H1 (cell line): ENCODE results near the gene SULF2. TPM values are rescaled to one million over a fixed set of nuclear protein-coding genes. Genes with fewer than 3 reads are reported as not detected.

ENCODE experiments used
- CTCF ChIA-PET: fragments of 300-600 bp; sonication (Branson Sonifier 250); formaldehyde crosslinking; loops from one replicate; lab custom pipeline; 2021; ENCODE audit not compliant: partially characterized antibody; lab: Charles Lee
- POLR2A ChIA-PET: fragments of 300-600 bp; sonication (Branson Sonifier 250); formaldehyde crosslinking; loops from one replicate; lab custom pipeline; 2021; ENCODE audit warnings: inconsistent platforms; ENCODE audit not compliant: partially characterized antibody; lab: Charles Lee
- DNase-seq, 2 experiments: peaks; one replicate each; pipeline versions ENCODE4 v3.0.0 to v3.0.0-alpha.2; 2010 to 2022; ENCODE audit warnings: low spot score in 2 of 2, low read depth in 1 of 2, mixed read lengths in 1 of 2
- FAIRE-seq: peaks from 2 replicates; lab custom pipeline; 2011; peaks lifted over from hg19 to GRCh38; lab: Jason Lieb, UNC
- H2AFZ ChIP-seq: 2 replicates; pipeline ENCODE4 v1.8.1; 2012; ENCODE audit warnings: low read length, inconsistent platforms
- H2AK5ac ChIP-seq: 2 replicates; pipeline ENCODE4 v1.6.1; 2013; ENCODE audit warnings: low read depth, low read length
- H2BK120ac ChIP-seq: replicated peaks from 2 replicates; pipeline ENCODE3; 2013; ENCODE audit warnings: low read depth, low read length, inconsistent platforms
- H2BK12ac ChIP-seq: 2 replicates; pipeline ENCODE4 v1.6.1; 2013; ENCODE audit warnings: low read depth, low read length
- H2BK15ac ChIP-seq: 2 replicates; pipeline ENCODE4 v1.6.1; 2013; ENCODE audit warnings: low read length
- H2BK20ac ChIP-seq: 2 replicates; pipeline ENCODE4 v1.6.1; 2013; ENCODE audit warnings: low read length
- H2BK5ac ChIP-seq: 2 replicates; pipeline ENCODE4 v1.6.1; 2013; ENCODE audit warnings: low read depth, low read length
- H3K14ac ChIP-seq: 2 replicates; pipeline ENCODE4 v1.6.1; 2013; ENCODE audit warnings: inconsistent platforms; ENCODE audit not compliant: insufficient read length
- H3K18ac ChIP-seq: 2 replicates; pipeline ENCODE4 v1.6.1; 2013; ENCODE audit warnings: low read length; ENCODE audit errors: extremely low read depth
- H3K23ac ChIP-seq: 2 replicates; pipeline ENCODE4 v1.6.1; 2013; ENCODE audit warnings: inconsistent platforms; ENCODE audit not compliant: insufficient read length
- H3K23me2 ChIP-seq: 2 replicates; pipeline ENCODE4 v1.6.1; 2013; ENCODE audit warnings: low read depth, low read length
- H3K27ac ChIP-seq: 2 replicates; pipeline ENCODE4 v1.6.1; 2011; ENCODE audit warnings: low read depth, low read length, inconsistent platforms
- H3K27me3 ChIP-seq, 4 experiments: replicated peaks in 1 of 4; 1 replicate in 1 of 4; 2 replicates in 3 of 4; pipeline versions ENCODE4 v1.6.1 to v1.8.1; 2011 to 2013; ENCODE audit warnings: low read length in 3 of 4, mild to moderate bottlenecking in 3 of 4, inconsistent platforms in 2 of 4, mixed read lengths in 2 of 4, moderate library complexity in 1 of 4; ENCODE audit not compliant: control insufficient read depth in 3 of 4, insufficient read depth in 3 of 4; ENCODE audit errors: extremely low read depth in 1 of 4
- H3K36me3 ChIP-seq, 4 experiments: 2 replicates each; pipeline versions ENCODE4 v1.6.1 to v1.8.1; 2011 to 2013; ENCODE audit warnings: mild to moderate bottlenecking in 4 of 4, low read length in 3 of 4, moderate library complexity in 2 of 4, control low read depth in 1 of 4, inconsistent platforms in 1 of 4; ENCODE audit not compliant: insufficient read depth in 4 of 4, control insufficient read depth in 2 of 4
- H3K4ac ChIP-seq: replicated peaks from 2 replicates; pipeline ENCODE3; 2013; ENCODE audit warnings: low read length, low read depth, mixed read lengths, inconsistent platforms; ENCODE audit not compliant: insufficient read length
- H3K4me1 ChIP-seq, 4 experiments: replicated peaks in 1 of 4; 1 replicate in 1 of 4; 2 replicates in 3 of 4; pipeline versions ENCODE4 v1.6.1 to v1.8.1; 2011 to 2013; ENCODE audit warnings: low read length in 3 of 4, inconsistent platforms in 2 of 4, mixed read lengths in 1 of 4; ENCODE audit not compliant: insufficient read depth in 4 of 4, control insufficient read depth in 3 of 4
- H3K4me2 ChIP-seq, 2 experiments: 2 replicates each; pipeline versions ENCODE4 v1.6.1 to v1.8.1; 2011 to 2013; ENCODE audit warnings: low read depth in 2 of 2, low read length in 2 of 2, control low read depth in 1 of 2, inconsistent platforms in 1 of 2, mild to moderate bottlenecking in 1 of 2; ENCODE audit not compliant: insufficient read depth in 1 of 2
- H3K4me3 ChIP-seq, 4 experiments: fragments of 200-600, 300-600 bp in 1 of 4; sonication (generic), shearing (Covaris generic), sonication (Bioruptor Twin) in 1 of 4; 2 replicates each; pipeline versions ENCODE4 v1.5.1 to v1.8.1; 2011 to 2016; ENCODE audit warnings: low read length in 4 of 4, low read depth in 3 of 4, control low read depth in 2 of 4, inconsistent platforms in 2 of 4, mild to moderate bottlenecking in 2 of 4, mixed read lengths in 1 of 4, moderate library complexity in 1 of 4; ENCODE audit not compliant: insufficient read depth in 2 of 4; ENCODE audit errors: extremely low read depth in 1 of 4
- H3K56ac ChIP-seq: replicated peaks from 2 replicates; pipeline ENCODE3; 2013; ENCODE audit warnings: low read depth, mild to moderate bottlenecking, mixed read lengths, low read length, inconsistent platforms; ENCODE audit not compliant: insufficient read length
- H3K79me1 ChIP-seq: 2 replicates; pipeline ENCODE4 v1.6.1; 2013; ENCODE audit warnings: low read depth, low read length, control low read depth
- H3K79me2 ChIP-seq, 2 experiments: 2 replicates each; pipeline versions ENCODE4 v1.6.1 to v1.8.1; 2012 to 2013; ENCODE audit warnings: low read length in 2 of 2, mild to moderate bottlenecking in 2 of 2, inconsistent platforms in 1 of 2; ENCODE audit not compliant: insufficient read depth in 2 of 2, control insufficient read depth in 1 of 2
- H3K9ac ChIP-seq, 4 experiments: replicated peaks in 1 of 4; 1 replicate in 1 of 4; 2 replicates in 3 of 4; pipeline versions ENCODE4 v1.6.1 to v1.8.1; 2011 to 2013; ENCODE audit warnings: low read depth in 3 of 4, low read length in 3 of 4, control low read depth in 2 of 4, mild to moderate bottlenecking in 2 of 4, moderate library complexity in 2 of 4, inconsistent platforms in 1 of 4; ENCODE audit errors: extremely low read depth in 1 of 4
- H3K9me3 ChIP-seq, 2 experiments: 2 replicates each; pipeline versions ENCODE4 v1.6.1 to v1.8.1; 2012 to 2013; ENCODE audit warnings: mild to moderate bottlenecking in 2 of 2, moderate library complexity in 2 of 2, control low read depth in 1 of 2, inconsistent platforms in 1 of 2, low read depth in 1 of 2, low read length in 1 of 2, mixed read lengths in 1 of 2; ENCODE audit not compliant: insufficient read depth in 2 of 2
- H4K20me1 ChIP-seq, 2 experiments: replicated peaks in 1 of 2; 2 replicates each; pipeline versions ENCODE3 to v1.8.1; 2011 to 2013; ENCODE audit warnings: inconsistent platforms in 2 of 2, low read length in 2 of 2, mild to moderate bottlenecking in 1 of 2; ENCODE audit not compliant: insufficient read depth in 2 of 2, control insufficient read depth in 1 of 2
- H4K5ac ChIP-seq: 2 replicates; pipeline ENCODE4 v1.6.1; 2013; ENCODE audit warnings: low read length, low read depth, mixed read lengths, inconsistent platforms; ENCODE audit not compliant: insufficient read length
- H4K8ac ChIP-seq: 2 replicates; pipeline ENCODE4 v1.8.0; 2013; ENCODE audit warnings: mild to moderate bottlenecking, moderate library complexity, low read length, inconsistent platforms; ENCODE audit not compliant: insufficient read depth; ENCODE audit errors: extremely low read depth
- H4K91ac ChIP-seq: replicated peaks from 2 replicates; pipeline ENCODE3; 2013; ENCODE audit warnings: low read length, mixed read lengths, inconsistent platforms; ENCODE audit not compliant: insufficient read length
- BCL11A ChIP-seq, 2 experiments: IDR thresholded peaks; one replicate each; pipeline ENCODE4 v1.6.1; 2011; ENCODE audit warnings: low read depth in 2 of 2, low read length in 2 of 2, mild to moderate bottlenecking in 2 of 2
- E2F6 ChIP-seq: IDR thresholded peaks from 2 replicates; pipeline ENCODE4 v1.6.1; 2012; ENCODE audit warnings: inconsistent platforms
- EP300 ChIP-seq, 2 experiments: IDR thresholded peaks; 1 replicate in 1 of 2; 2 replicates in 1 of 2; pipeline ENCODE4 v1.6.1; 2011 to 2012; ENCODE audit warnings: low read depth in 2 of 2, low read length in 2 of 2, mild to moderate bottlenecking in 2 of 2, borderline replicate concordance in 1 of 2, inconsistent platforms in 1 of 2, moderate library complexity in 1 of 2
- JUND ChIP-seq: IDR thresholded peaks from 2 replicates; pipeline ENCODE4 v1.6.1; 2011; ENCODE audit warnings: mild to moderate bottlenecking, improper control_type of control experiment, low read length
- KDM5A ChIP-seq: fragments of 200-600 bp; IDR thresholded peaks from 2 replicates; pipeline ENCODE4 v1.7.1; 2012; ENCODE audit warnings: mild to moderate bottlenecking, low read length, inconsistent platforms, mixed read lengths
- MAFK ChIP-seq: IDR thresholded peaks from 2 replicates; pipeline ENCODE4 v1.6.1; 2012; ENCODE audit warnings: low read depth, mild to moderate bottlenecking, improper control_type of control experiment, low read length
- NANOG ChIP-seq: IDR thresholded peaks from 2 replicates; pipeline ENCODE4 v1.6.1; 2011; ENCODE audit warnings: low read length, low read depth, mild to moderate bottlenecking, inconsistent platforms; ENCODE audit not compliant: insufficient read depth, poor library complexity, severe bottlenecking
- RNF2 ChIP-seq: fragments of 200-900, 300-1000 bp; sonication (generic); IDR thresholded peaks from 2 replicates; pipeline ENCODE4 v1.7.1; 2016; ENCODE audit warnings: borderline replicate concordance, low read depth, mild to moderate bottlenecking, antibody characterized with exemption, low read length; ENCODE audit not compliant: poor library complexity, severe bottlenecking; ENCODE audit errors: missing control alignments
- TAF7 ChIP-seq: optimal IDR thresholded peaks from 2 replicates; pipeline ENCODE3; 2011; ENCODE audit warnings: low read depth, mild to moderate bottlenecking, inconsistent platforms, low read length, moderate library complexity, borderline replicate concordance
- WGBS, 2 experiments: shearing (Covaris generic) in 1 of 2; methylation state at CpG; one replicate each; pipeline versions ENCODE4 v1.1.6 to v1.1.7; 2013 to 2015; ENCODE audit warnings: low lambda C conversion rate in 2 of 2, mixed read lengths in 2 of 2, inconsistent platforms in 1 of 2, low coverage in 1 of 2, missing lambda C conversion rate in 1 of 2; ENCODE audit not compliant: insufficient replicate concordance in 2 of 2, insufficient coverage in 1 of 2, insufficient read length in 1 of 2; ENCODE audit errors: extremely low coverage in 1 of 2, missing lambda C conversion rate in 1 of 2; 5-methylcytosine and 5-hydroxymethylcytosine counted together
- polyA plus RNA-seq, 7 experiments: library from polyadenylated mRNA; depleted of rRNA in 3 of 7; stranded (reverse) in 5 of 7; unstranded in 2 of 7; fragments of >200 nt in 5 of 7; fragments of 200-250 nt in 2 of 7; gene quantifications; 1 replicate in 5 of 7; 2 replicates in 1 of 7; 4 replicates in 1 of 7; pipeline versions ENCODE4 v1.2.1 to v1.2.3, GENCODE V29; 2011 to 2013; ENCODE audit warnings: missing spikeins in 2 of 7, mixed read lengths in 2 of 7
- total RNA-seq: library from RNA; stranded (reverse); fragmentation: NEBNext Ultra II Directional; extraction: Animal tissue kit (Norgen Biotek cat#: 25700); gene quantifications from 2 replicates; pipeline ENCODE4 v1.2.1, GENCODE V29; 2021

The SULF2 gene
- total and polyA plus RNA-seq, 2 of the 8 experiments (the other 6 are each of a cell fraction or from before 2014, with no cell fraction given): 15.7 to 28.2 TPM

- ChIA-PET POLR2A (interaction anchor here (1.0 kb wide), 1 partner anchor 9 kb away, joined by 3 read pairs; no protein-coding TSS in a partner anchor), CTCF (no interaction called here)
- WGBS, 2 experiments: 89% methylated on average over 6 of the region's 6 CpGs; no CpG with 5 or more reads in 1 of the 2 experiments
- Histone ChIP-seq H3K56ac (no peak overlapping the region), H2BK20ac (no peak overlapping the region), H2BK12ac (no peak overlapping the region), H4K5ac (no peak overlapping the region), H2BK15ac (no peak overlapping the region), H2AFZ (no peak overlapping the region), H3K4me1 (peaks cover 0 to 10% (median 1%) of the 10 kb centered on the region in 4 experiments; a peak in 5 of 7 replicates), H3K27me3 (peaks cover 0 to 6% (median 3%) of the 10 kb centered on the region in 4 experiments; a peak in 4 of 7 replicates), H2BK120ac (no peak overlapping the region), H3K36me3 (no peaks in the 10 kb centered on the region), H3K9ac (no peak overlapping the region), H3K4me2 (no peak overlapping the region), H3K27ac (no peak overlapping the region), H3K18ac (no peak overlapping the region), H3K23ac (no peak overlapping the region), H4K8ac (no peak overlapping the region), H4K91ac (no peak overlapping the region), H2AK5ac (no peak overlapping the region), H3K79me1 (no peaks in the 10 kb centered on the region), H3K4me3 (no peak overlapping the region), H2BK5ac (no peak overlapping the region), H3K9me3 (no peaks in the 10 kb centered on the region), H3K79me2 (no peaks in the 10 kb centered on the region), H3K23me2 (no peaks in the 10 kb centered on the region), H3K4ac (no peak overlapping the region), H3K14ac (no peak overlapping the region), H4K20me1 (no peaks in the 10 kb centered on the region)
- no peak for TF ChIP-seq NANOG
- no peak for TF ChIP-seq TAF7
- no peak for TF ChIP-seq E2F6
- no peak for TF ChIP-seq RNF2
- TF ChIP-seq JUND: no peak
- no peak for TF ChIP-seq MAFK
- no peak for TF ChIP-seq BCL11A (IDR thresholded peaks at IDR 0.05; ENCODE audit: low read depth in 2 of 2, low read length in 2 of 2)
- no peak for TF ChIP-seq EP300 (IDR thresholded peaks at IDR 0.05; ENCODE audit: borderline replicate concordance in 1 of 2, low read depth in 2 of 2, low read length in 2 of 2)
- TF ChIP-seq KDM5A: no peak
- no peak for DNase-seq
- no peak for FAIRE-seq
These were observed 24.9 kb upstream of the SULF2 start for GRCh38 chr20:47810116-47810677.
